AG04449 (cell line): Measurements from ENCODE around the gene DNAJB5.

ENCODE experiments used
- CTCF ChIA-PET: fragments of 350-600 bp; formaldehyde crosslinking; extraction: SDS; loops from one replicate; lab custom pipeline; 2021; ENCODE audit warnings: antibody characterized with exemption; lab: Yijun Ruan, JAX
- POLR2A ChIA-PET: fragments of 400-600, 350-600 bp; formaldehyde crosslinking; extraction: SDS; loops from one replicate; lab custom pipeline; 2020; ENCODE audit warnings: antibody characterized with exemption, inconsistent platforms; lab: Yijun Ruan, JAX
- DNase-seq: peaks from one replicate; pipeline ENCODE4 v3.0.0-alpha.2; 2010; ENCODE audit warnings: low read depth, low spot score
- H3K4me3 ChIP-seq: 2 replicates; pipeline ENCODE4 v1.5.1; 2011; ENCODE audit warnings: low read depth, mild to moderate bottlenecking, control low read depth, low read length
- CTCF ChIP-seq: IDR thresholded peaks from one replicate; pipeline ENCODE4 v1.5.1; 2011; ENCODE audit warnings: mild to moderate bottlenecking, moderate library complexity, low read length, control low read depth, inconsistent platforms; ENCODE audit not compliant: insufficient read depth; ENCODE audit errors: missing control alignments

The DNAJB5 gene

GRCh38 chr9:35029852-35030251 is 40.3 kb downstream of the DNAJB5 start:
- no peak for TF ChIP-seq CTCF
- no peak for DNase-seq
- no peak overlapping the region for H3K4me3 ChIP-seq
- ChIA-PET CTCF (interaction anchor here (1.3 to 1.9 kb wide), 2 partner anchors 12 to 45 kb away, joined by 5 to 6 read pairs; no protein-coding TSS in a partner anchor), POLR2A (no interaction called here)

- H3K4me3 ChIP-seq = no peak overlapping the region
- no peak for TF ChIP-seq CTCF
- no peak for DNase-seq
- CTCF ChIA-PET = interaction anchor here (1.2 to 1.3 kb wide), 2 partner anchors 18 to 39 kb away, joined by 3 to 4 read pairs; no protein-coding TSS in a partner anchor
- POLR2A ChIA-PET = no interaction called here
These were observed 43.6 kb downstream of the DNAJB5 start for GRCh38 chr9:35033101-35033500.

- DNase-seq = no peak
- ChIA-PET CTCF (interaction anchor here (1.2 to 2.4 kb wide), 5 partner anchors 9 to 136 kb away, joined by 3 to 12 read pairs (median 4); no protein-coding TSS in a partner anchor), POLR2A (interaction anchor here (1.6 kb wide), 1 partner anchor 36 kb away, joined by 6 read pairs; the partner anchor contains the start of gene VCP)
- TF ChIP-seq CTCF = no peak
- H3K4me3 ChIP-seq = peak overlapping the region; percentile 42
These were observed 46.5 kb downstream of the DNAJB5 start for GRCh38 chr9:35035851-35036701.

GRCh38 chr9:35042081-35042604 is 52.6 kb downstream of the DNAJB5 start:
- no peak for TF ChIP-seq CTCF
- ChIA-PET POLR2A (no interaction called here), CTCF (interaction anchor here (0.8 to 3.7 kb wide), 5 partner anchors 9 to 143 kb away, joined by 3 to 27 read pairs (median 4); partner anchors contain the start of gene VCP)
- no peak for DNase-seq
- H3K4me3 ChIP-seq = no peak overlapping the region

GRCh38 chr9:35042891-35043545 is 53.5 kb downstream of the DNAJB5 start:
- CTCF ChIA-PET = interaction anchor here (1.1 to 3.7 kb wide), 5 partner anchors 8 to 434 kb away, joined by 3 to 27 read pairs (median 3); partner anchors contain the start of genes PIGO and VCP
- POLR2A ChIA-PET = interaction anchor here (0.7 kb wide), 1 partner anchor 29 kb away, joined by 3 read pairs; the partner anchor contains the start of gene VCP
- no peak for TF ChIP-seq CTCF
- no peak for DNase-seq
- H3K4me3 ChIP-seq = no peak overlapping the region
